ENCODE data around the gene MACROD1.

DNA sequence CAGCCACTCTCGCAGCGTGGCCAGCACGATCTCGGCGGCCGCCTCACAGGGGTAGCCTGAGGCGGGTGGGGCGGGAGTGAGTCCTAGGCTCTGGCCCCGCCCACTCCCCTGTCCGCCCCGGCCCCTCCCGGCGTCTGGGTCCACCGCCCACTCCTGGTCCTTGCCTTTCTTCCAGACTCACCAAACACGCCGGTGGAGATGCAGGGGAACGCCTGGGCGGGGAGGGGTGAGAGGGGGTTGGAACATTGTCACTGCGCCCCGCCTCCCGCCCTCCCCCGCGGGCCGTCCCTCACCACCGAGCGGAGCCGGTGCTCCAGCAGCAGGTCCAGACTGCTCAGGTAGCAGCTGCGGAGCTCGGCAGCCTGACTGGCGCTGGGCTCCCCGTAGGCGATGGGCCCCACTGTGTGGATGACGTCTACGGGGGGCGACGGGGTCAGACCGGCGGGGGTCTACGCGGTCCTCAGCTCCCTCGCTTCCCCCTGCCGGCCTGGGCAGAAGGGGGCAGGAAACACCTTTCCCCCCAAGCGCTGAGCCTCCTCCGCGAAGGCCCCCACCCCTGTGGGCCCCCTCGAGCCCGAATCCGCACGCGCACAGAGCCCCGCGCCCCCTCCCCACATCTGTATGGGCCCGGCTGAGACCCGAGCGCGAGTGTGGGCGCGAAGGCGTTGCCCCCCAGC, 166.4 kb downstream of the MACROD1 start:
- TF ChIP-seq ASH2L (IDR thresholded peaks at IDR 0.05; ENCODE audit: insufficient read length, low read depth, low read length) (no peak), ZHX1 (CRISPR knock-in tag; IDR thresholded peaks at IDR 0.05; ENCODE audit: low read depth) (no peak), EZH2 (conservative IDR thresholded peaks at IDR 0.05; ENCODE audit: low read depth, low read length) (no peak), ARHGAP35 (CRISPR knock-in tag; IDR thresholded peaks at IDR 0.05; ENCODE audit: borderline replicate concordance) (no peak), TBP (CRISPR knock-in tag; IDR thresholded peaks at IDR 0.05) (no peak), RFXAP (CRISPR knock-in tag; IDR thresholded peaks at IDR 0.05; ENCODE audit: borderline replicate concordance) (no peak), TGIF2 (CRISPR knock-in tag; IDR thresholded peaks at IDR 0.05) (no peak), ZNF768 (CRISPR knock-in tag; IDR thresholded peaks at IDR 0.05) (no peak)

Data from HepG2 (cell line).